Central memory CD4-positive, alpha-beta T cell (primary cell): Measurements from ENCODE around the gene ACO2.

Source experiments
- DNase-seq: peaks from one replicate; pipeline ENCODE4 v3.0.0; 2022

Gene ACO2

GRCh38 chr22:41573677-41574076 lies 104.8 kb downstream of the ACO2 start:
- no peak for DNase-seq

DNA sequence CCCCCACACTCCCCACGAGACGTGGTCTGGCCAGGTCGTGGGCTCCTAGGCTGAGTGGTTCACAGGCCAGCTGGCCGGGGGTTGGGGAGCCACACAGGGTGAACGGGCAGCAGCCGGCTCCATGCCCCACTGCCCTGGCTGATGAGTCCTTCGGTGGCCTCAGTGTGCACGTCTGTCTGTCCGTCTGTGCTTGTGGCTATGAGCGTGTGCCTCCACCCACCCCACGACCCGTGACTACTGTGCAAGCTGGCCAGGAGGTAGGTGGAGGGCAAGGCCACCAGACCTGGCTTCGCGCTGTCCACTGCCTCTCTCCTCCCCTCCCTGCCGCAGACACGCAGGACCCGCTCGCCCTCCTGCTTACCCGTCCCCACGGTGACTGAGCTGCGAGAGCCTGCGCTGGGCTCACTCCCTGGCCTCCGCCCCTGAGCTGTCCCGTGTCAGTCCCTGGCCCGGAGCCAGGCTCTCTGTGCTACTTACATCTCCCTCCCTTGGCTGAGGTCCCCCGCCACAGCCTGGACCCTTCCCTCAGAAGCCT lies 106.0 kb downstream of the ACO2 start:
- no peak for DNase-seq

GRCh38 chr22:41575533-41575932 lies 106.6 kb downstream of the ACO2 start:
- no peak for DNase-seq

- DNase-seq = no peak
Observed at GRCh38 chr22:41576877-41577276, 108.0 kb downstream of the ACO2 start.

DNA sequence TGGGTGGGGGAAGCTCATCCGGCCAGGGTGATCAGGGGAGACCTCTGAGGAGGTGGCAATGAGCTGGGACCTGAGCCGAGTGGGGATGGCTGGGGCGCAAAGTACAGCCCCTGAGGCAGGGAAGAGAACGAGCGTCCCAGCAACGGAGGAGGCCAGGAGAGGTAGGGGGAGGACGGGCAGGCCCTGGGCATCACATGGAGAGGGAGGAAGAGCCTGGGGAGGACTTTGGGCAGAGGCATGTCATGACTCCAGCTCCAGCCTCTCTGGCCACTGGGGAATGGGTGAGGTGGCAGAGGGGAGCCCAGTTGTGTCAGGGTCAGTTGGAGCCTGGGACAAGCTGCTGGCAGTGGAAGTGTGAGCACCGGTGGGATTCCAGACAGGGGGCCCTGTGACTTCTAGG lies 109.2 kb downstream of the ACO2 start:
- DNase-seq = no peak
